HG03432 (cell line): ENCODE measurements around the gene PITPNM3.

Source experiments
- ATAC-seq: cut with Tn5 transposase; IDR thresholded peaks from one replicate; pipeline ENCODE4 v1.9.1; 2021; ENCODE audit warnings: mild to moderate bottlenecking, moderate library complexity; ENCODE audit not compliant: unreplicated experiment

The PITPNM3 gene

GRCh38 chr17:6450926-6451832 lies 105.2 kb downstream of the PITPNM3 start:
- ATAC-seq = no peak

GRCh38 chr17:6449307-6449706 lies 107.0 kb downstream of the PITPNM3 start:
- ATAC-seq = no peak

GRCh38 chr17:6448473-6448872 lies 107.9 kb downstream of the PITPNM3 start:
- no peak for ATAC-seq

- no peak for ATAC-seq
Observed at GRCh38 chr17:6446516-6447100, 109.7 kb downstream of the PITPNM3 start.

GRCh38 chr17:6444571-6445335 lies 111.6 kb downstream of the PITPNM3 start:
- no peak for ATAC-seq

- ATAC-seq = peak; percentile 89
Observed at GRCh38 chr17:6443692-6444570, 112.4 kb downstream of the PITPNM3 start, which contains the start of gene PIMREG. PIMREG (plus strand) TSS chr17:6444455; CDS start chr17:6445111, 656 bp downstream.

GRCh38 chr17:6442775-6443174 lies 113.6 kb downstream of the PITPNM3 start:
- ATAC-seq = no peak

GRCh38 chr17:6439951-6440350 lies 116.4 kb downstream of the PITPNM3 start:
- ATAC-seq = no peak

GRCh38 chr17:6437956-6438355 lies 118.4 kb downstream of the PITPNM3 start:
- no peak for ATAC-seq

GRCh38 chr17:6437466-6437865 lies 118.9 kb downstream of the PITPNM3 start:
- ATAC-seq = no peak

GRCh38 chr17:6435968-6436367 lies 120.4 kb downstream of the PITPNM3 start:
- no peak for ATAC-seq

GRCh38 chr17:6435051-6435450 lies 121.3 kb downstream of the PITPNM3 start, which contains the start of gene AIPL1:
AIPL1 (minus strand) TSS chr17:6435121; CDS start chr17:6435104, 17 bp downstream.
- ATAC-seq = no peak

- no peak for ATAC-seq
Observed at GRCh38 chr17:6430769-6431168, 125.6 kb downstream of the PITPNM3 start.

- ATAC-seq = no peak
Observed at GRCh38 chr17:6429266-6429665, 127.1 kb downstream of the PITPNM3 start.

- no peak for ATAC-seq
Observed at GRCh38 chr17:6428207-6428965, 128.0 kb downstream of the PITPNM3 start.

GRCh38 chr17:6427279-6427781 lies 129.0 kb downstream of the PITPNM3 start:
- no peak for ATAC-seq

- ATAC-seq = no peak
Observed at GRCh38 chr17:6426356-6427101, 129.8 kb downstream of the PITPNM3 start.

- ATAC-seq = no peak
Observed at GRCh38 chr17:6425407-6425806, 130.9 kb downstream of the PITPNM3 start.

GRCh38 chr17:6423931-6424330 lies 132.4 kb downstream of the PITPNM3 start:
- ATAC-seq = no peak
